Measurements from ENCODE around the gene ELL2.

DNA sequence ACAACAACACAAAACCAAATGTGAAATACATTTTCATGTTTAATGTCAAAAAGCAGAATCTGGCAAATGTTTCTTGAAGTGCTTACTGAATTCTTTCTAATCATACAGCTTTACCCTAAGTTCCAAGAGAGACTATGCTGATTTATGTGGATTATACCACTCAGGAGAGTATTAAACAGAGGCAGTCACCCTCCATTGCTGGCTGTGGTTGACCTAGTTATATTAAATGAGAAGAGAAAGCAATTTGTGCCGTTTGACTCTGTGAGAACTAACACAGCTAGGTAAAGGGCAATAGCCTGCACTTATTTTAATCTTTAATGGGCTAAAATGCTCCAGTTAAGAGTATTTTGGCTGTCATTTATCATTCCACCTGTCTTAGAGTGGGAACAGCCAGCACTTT lies 62.6 kb downstream of the ELL2 start:
- TF ChIP-seq GABPA (IDR thresholded peaks at IDR 0.05; ENCODE audit: low read depth): no peak
- TF ChIP-seq, protein P1, sequence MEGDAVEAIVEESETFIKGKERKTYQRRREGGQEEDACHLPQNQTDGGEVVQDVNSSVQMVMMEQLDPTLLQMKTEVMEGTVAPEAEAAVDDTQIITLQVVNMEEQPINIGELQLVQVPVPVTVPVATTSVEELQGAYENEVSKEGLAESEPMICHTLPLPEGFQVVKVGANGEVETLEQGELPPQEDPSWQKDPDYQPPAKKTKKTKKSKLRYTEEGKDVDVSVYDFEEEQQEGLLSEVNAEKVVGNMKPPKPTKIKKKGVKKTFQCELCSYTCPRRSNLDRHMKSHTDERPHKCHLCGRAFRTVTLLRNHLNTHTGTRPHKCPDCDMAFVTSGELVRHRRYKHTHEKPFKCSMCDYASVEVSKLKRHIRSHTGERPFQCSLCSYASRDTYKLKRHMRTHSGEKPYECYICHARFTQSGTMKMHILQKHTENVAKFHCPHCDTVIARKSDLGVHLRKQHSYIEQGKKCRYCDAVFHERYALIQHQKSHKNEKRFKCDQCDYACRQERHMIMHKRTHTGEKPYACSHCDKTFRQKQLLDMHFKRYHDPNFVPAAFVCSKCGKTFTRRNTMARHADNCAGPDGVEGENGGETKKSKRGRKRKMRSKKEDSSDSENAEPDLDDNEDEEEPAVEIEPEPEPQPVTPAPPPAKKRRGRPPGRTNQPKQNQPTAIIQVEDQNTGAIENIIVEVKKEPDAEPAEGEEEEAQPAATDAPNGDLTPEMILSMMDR (IDR thresholded peaks at IDR 0.05): no peak

Data from SK-N-SH (cell line).